Immature natural killer cell (primary cell): ENCODE data around the gene IFNAR2. TPM values are rescaled to one million over a fixed set of nuclear protein-coding genes. Genes with fewer than 3 reads are reported as not detected.

Source experiments
- DNase-seq, 3 donors: peaks; one replicate each; pipeline ENCODE4 v3.0.0; 2022; ENCODE audit warnings: mixed read lengths in 1 of 3
- H3K27ac Mint-ChIP-seq, 6 donors: one replicate each; pipeline ENCODE4 v1.8.0; 2020; ENCODE audit warnings: mixed read lengths in 6 of 6, mild to moderate bottlenecking in 5 of 6, inconsistent platforms in 4 of 6, moderate library complexity in 3 of 6
- H3K27me3 Mint-ChIP-seq, 3 donors: one replicate each; pipeline ENCODE4 v1.8.0; 2020 to 2021; ENCODE audit warnings: low read depth in 3 of 3, mild to moderate bottlenecking in 3 of 3, mixed read lengths in 3 of 3, moderate library complexity in 3 of 3, inconsistent platforms in 1 of 3
- H3K36me3 Mint-ChIP-seq, 3 donors: one replicate each; pipeline ENCODE4 v1.8.0; 2020; ENCODE audit warnings: mixed read lengths in 3 of 3, inconsistent platforms in 2 of 3, mild to moderate bottlenecking in 2 of 3
- H3K4me1 Mint-ChIP-seq, 2 donors: one replicate each; pipeline ENCODE4 v1.8.0; 2020; ENCODE audit warnings: inconsistent platforms in 2 of 2, mild to moderate bottlenecking in 2 of 2, mixed read lengths in 2 of 2, moderate library complexity in 1 of 2
- H3K4me3 Mint-ChIP-seq, 5 donors: one replicate each; pipeline ENCODE4 v1.8.0; 2020; ENCODE audit warnings: mild to moderate bottlenecking in 5 of 5, mixed read lengths in 5 of 5, inconsistent platforms in 3 of 5, moderate library complexity in 3 of 5
- H3K9me3 Mint-ChIP-seq, 6 donors: one replicate each; pipeline ENCODE4 v1.8.0; 2020; ENCODE audit warnings: mild to moderate bottlenecking in 6 of 6, mixed read lengths in 6 of 6, inconsistent platforms in 4 of 6, moderate library complexity in 3 of 6
- polyA plus RNA-seq, 3 donors: library from polyadenylated mRNA; unstranded; fragments of 300-500 nt; fragmentation: Illumina TruSeq; gene quantifications; one replicate each; pipeline ENCODE4 v1.2.3, GENCODE V29; 2021

IFNAR2 gene
- polyA plus RNA-seq, 3 donors from 2014 or later = 76.8 to 111 (median 87.9) TPM

GRCh38 chr21:33267250-33267649 lies 37.5 kb downstream of the IFNAR2 start:
- DNase-seq = no peak
- peaks cover 6 to 31% (median 8%) of the 10 kb centered on the region in 3 donors for H3K36me3 Mint-ChIP-seq
- peaks cover 2 to 5% (median 2%) of the 10 kb centered on the region in 3 donors for H3K27me3 Mint-ChIP-seq
- peak overlapping the region; percentile 94 to 100 (median 97) for H3K4me3 Mint-ChIP-seq
- peaks cover 0 to 1% (median 0%) of the 10 kb centered on the region in 6 donors for H3K9me3 Mint-ChIP-seq
- peaks cover 63 to 82% of the 10 kb centered on the region in 2 donors for H3K4me1 Mint-ChIP-seq
- peak overlapping the region; percentile 90 to 96 (median 94) for H3K27ac Mint-ChIP-seq

- peaks cover 2 to 5% (median 2%) of the 10 kb centered on the region in 3 donors for H3K27me3 Mint-ChIP-seq
- peaks cover 0 to 1% (median 0%) of the 10 kb centered on the region in 6 donors for H3K9me3 Mint-ChIP-seq
- H3K4me1 Mint-ChIP-seq = peaks cover 56 to 80% of the 10 kb centered on the region in 2 donors
- peak overlapping the region; percentile 94 to 100 (median 97) for H3K4me3 Mint-ChIP-seq
- DNase-seq = no peak
- peak overlapping the region; percentile 81 to 93 (median 88) for H3K27ac Mint-ChIP-seq
- peaks cover 13 to 29% (median 15%) of the 10 kb centered on the region in 3 donors for H3K36me3 Mint-ChIP-seq
These were observed 38.6 kb downstream of the IFNAR2 start for GRCh38 chr21:33268393-33268736.

GRCh38 chr21:33268737-33269441 lies 39.2 kb downstream of the IFNAR2 start:
- no peak for DNase-seq
- H3K27ac Mint-ChIP-seq = peak overlapping the region; percentile 66 to 93 (median 76)
- peaks cover 2 to 5% (median 2%) of the 10 kb centered on the region in 3 donors for H3K27me3 Mint-ChIP-seq
- H3K4me1 Mint-ChIP-seq = peaks cover 53 to 83% of the 10 kb centered on the region in 2 donors
- H3K9me3 Mint-ChIP-seq = peaks cover 0 to 1% (median 0%) of the 10 kb centered on the region in 6 donors
- peak overlapping the region in 4 of 5 donors; percentile 14 to 94 (median 32) for H3K4me3 Mint-ChIP-seq
- H3K36me3 Mint-ChIP-seq = peaks cover 14 to 30% (median 15%) of the 10 kb centered on the region in 3 donors

- Mint-ChIP-seq H3K27me3 (peaks cover 0 to 4% (median 2%) of the 10 kb centered on the region in 3 donors), H3K4me3 (no peak overlapping the region), H3K27ac (peak overlapping the region in 1 of 6 donors; percentile 29), H3K9me3 (peaks cover 0 to 1% (median 0%) of the 10 kb centered on the region in 6 donors), H3K36me3 (peaks cover 17 to 30% (median 18%) of the 10 kb centered on the region in 3 donors), H3K4me1 (peaks cover 43 to 65% of the 10 kb centered on the region in 2 donors)
- DNase-seq = no peak
These were observed 41.2 kb downstream of the IFNAR2 start for GRCh38 chr21:33270986-33271385.

- Mint-ChIP-seq H3K4me3 (no peak overlapping the region), H3K27me3 (peaks cover 0 to 2% (median 0%) of the 10 kb centered on the region in 3 donors), H3K4me1 (peaks cover 29 to 46% of the 10 kb centered on the region in 2 donors), H3K9me3 (no peaks in the 10 kb centered on the region), H3K36me3 (peaks cover 25 to 41% (median 25%) of the 10 kb centered on the region in 3 donors), H3K27ac (peak overlapping the region in 2 of 6 donors; percentile 0 to 71)
- DNase-seq = no peak
These were observed 43.3 kb downstream of the IFNAR2 start for GRCh38 chr21:33273044-33273443.

DNA sequence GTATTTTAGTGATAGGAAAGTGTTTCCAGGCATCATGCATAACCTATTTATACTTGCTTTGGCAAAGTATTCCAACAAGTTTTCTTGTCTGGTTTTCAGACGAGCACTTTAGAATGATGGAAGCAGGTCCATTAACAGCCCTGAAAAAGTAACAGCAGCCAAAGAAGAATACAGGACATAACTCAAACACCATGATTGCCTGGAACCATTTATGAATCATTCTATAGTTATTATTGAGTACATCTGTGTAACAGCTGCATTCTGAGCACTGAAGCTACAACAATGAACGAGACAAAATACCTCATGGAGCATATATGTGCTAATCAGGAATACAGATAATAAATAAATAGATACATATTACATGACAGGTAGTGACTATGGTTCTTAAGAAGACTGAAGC lies 49.0 kb downstream of the IFNAR2 start:
- Mint-ChIP-seq H3K27me3 (no peaks in the 10 kb centered on the region), H3K9me3 (peaks cover 0 to 1% (median 0%) of the 10 kb centered on the region in 6 donors), H3K36me3 (peaks cover 26 to 56% (median 44%) of the 10 kb centered on the region in 3 donors), H3K4me3 (no peak overlapping the region), H3K4me1 (peaks cover 4 to 8% of the 10 kb centered on the region in 2 donors), H3K27ac (no peak overlapping the region)
- DNase-seq = no peak

- H3K27me3 Mint-ChIP-seq = no peaks in the 10 kb centered on the region
- H3K4me1 Mint-ChIP-seq = peaks cover 4 to 5% of the 10 kb centered on the region in 2 donors
- peaks cover 28 to 58% (median 47%) of the 10 kb centered on the region in 3 donors for H3K36me3 Mint-ChIP-seq
- no peak overlapping the region for H3K4me3 Mint-ChIP-seq
- peak overlapping the region in 1 of 6 donors; percentile 24 for H3K27ac Mint-ChIP-seq
- H3K9me3 Mint-ChIP-seq = peaks cover 0 to 1% (median 0%) of the 10 kb centered on the region in 6 donors
- no peak for DNase-seq
These were observed 49.6 kb downstream of the IFNAR2 start for GRCh38 chr21:33279330-33279820.

Other genes with a start within 250 kb of the IFNAR2 start
- gene OLIG2, start 204.0 kb upstream of the IFNAR2 start, polyA plus RNA-seq = not detected
- not detected for gene OLIG1, start 159.8 kb upstream of the IFNAR2 start, polyA plus RNA-seq
- 10 to 100 TPM; 45.9 to 63.5 (median 46.9) TPM for gene IL10RB, start 36.4 kb downstream of the IFNAR2 start, polyA plus RNA-seq
- gene IFNAR1, start 95.0 kb downstream of the IFNAR2 start, polyA plus RNA-seq = 10 to 100 TPM; 34.1 to 57.1 (median 40.6) TPM
- 1 to 10 TPM in 1 of 3 donors, under 1 TPM in 2; 0.35 to 2.0 (median 0.77) TPM for gene IFNGR2, start 173.5 kb downstream of the IFNAR2 start, polyA plus RNA-seq